Measurements from ENCODE around the gene ARL17B.
"Not testable (repeated sequence)": the region's sequence is repeated elsewhere in the genome, so short reads cannot be mapped to it uniquely, and the experiment has no call there.

Gene ARL17B

GRCh38 chr17:46361755-46362154 is at the start of gene ARL17B:
TSS of gene ARL17B (minus strand) at chr17:46361766. CDS start at chr17:46358397, 3,369 bp downstream.
- DNase-seq = not testable (repeated sequence)

DNA sequence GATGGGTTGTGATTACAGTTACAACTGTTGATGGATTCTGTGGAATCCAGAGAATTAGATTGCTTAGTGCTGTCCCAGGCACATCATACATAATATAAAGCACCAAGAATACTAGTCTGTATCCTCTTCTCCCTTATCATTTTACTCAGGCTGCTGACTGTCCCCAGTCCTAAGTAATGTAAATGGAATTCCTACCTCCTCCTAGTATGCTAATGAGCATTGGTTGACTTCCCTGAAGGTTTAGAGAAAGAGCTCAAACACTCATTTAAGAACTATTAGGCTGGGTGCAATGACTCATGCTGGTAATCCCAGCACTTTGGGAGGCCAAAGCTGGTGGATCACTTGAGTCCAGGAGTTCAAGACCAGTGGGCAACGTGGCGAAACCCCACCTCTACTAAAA is 48.3 kb upstream of the ARL17B start:
- DNase-seq = not testable (repeated sequence)

- not testable (repeated sequence) for DNase-seq
Observed at GRCh38 chr17:46407155-46407554, 45.6 kb upstream of the ARL17B start.

DNA sequence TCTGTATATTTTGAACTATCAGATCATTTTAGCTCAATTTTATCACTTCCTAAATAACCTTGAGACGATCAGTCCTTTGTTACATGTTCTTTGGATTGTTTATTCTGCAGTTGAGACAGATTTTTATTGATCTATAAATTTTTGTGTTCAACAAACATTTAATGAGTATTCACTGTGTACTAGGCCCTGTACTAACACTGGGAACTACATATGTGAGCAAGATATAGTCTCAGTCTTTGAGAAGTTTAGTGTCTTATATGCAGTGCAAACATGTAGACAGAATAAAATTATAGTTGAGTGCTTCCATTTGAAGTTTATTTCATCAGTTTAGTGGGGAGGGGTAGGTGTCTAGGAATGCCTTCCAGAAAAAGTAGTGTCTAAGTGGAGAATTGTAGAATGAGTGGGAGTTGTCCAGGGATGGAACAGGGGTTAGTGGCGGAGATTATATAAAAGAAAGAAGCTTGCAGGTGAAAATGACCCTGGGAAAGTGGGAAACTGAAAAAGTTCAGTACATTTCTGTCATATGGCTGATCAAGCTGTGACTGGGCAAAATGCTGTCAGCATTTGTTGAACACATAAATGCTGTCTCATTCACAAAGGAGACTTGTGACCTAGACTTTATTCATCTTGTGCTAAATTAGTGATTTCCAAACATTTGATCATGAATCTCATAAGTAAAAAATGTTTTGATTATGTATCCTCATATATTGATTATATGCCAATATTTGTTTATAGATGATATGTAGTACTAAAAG is 39.6 kb upstream of the ARL17B start:
- DNase-seq = not testable (repeated sequence)

- not testable (repeated sequence) for DNase-seq
Observed at GRCh38 chr17:46400543-46400942, 39.0 kb upstream of the ARL17B start.

DNA sequence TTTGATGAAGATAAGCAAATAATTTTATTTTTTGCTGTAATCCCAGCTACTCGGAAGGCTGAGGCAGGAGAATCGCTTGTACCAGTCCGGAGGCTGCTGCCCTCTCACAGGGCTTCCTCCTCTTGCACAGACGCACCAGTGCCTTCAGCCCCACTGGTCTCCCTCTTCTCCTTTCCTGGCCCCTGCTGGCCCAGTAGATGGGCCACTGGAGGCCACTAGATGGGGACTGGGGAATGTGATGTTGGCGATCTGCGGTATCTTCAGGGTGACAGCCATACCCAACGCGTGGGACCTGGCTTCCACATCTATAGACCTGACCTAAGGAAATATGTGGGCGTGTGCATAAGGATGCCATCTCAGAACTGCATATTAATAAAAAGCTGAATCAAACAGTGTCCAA is 38.4 kb upstream of the ARL17B start:
- not testable (repeated sequence) for DNase-seq

GRCh38 chr17:46396292-46396691 is 34.7 kb upstream of the ARL17B start:
- not testable (repeated sequence) for DNase-seq

GRCh38 chr17:46393702-46394101 is 32.1 kb upstream of the ARL17B start:
- DNase-seq = not testable (repeated sequence)

- not testable (repeated sequence) for DNase-seq
Observed at GRCh38 chr17:46385491-46385890, 23.9 kb upstream of the ARL17B start.

DNA sequence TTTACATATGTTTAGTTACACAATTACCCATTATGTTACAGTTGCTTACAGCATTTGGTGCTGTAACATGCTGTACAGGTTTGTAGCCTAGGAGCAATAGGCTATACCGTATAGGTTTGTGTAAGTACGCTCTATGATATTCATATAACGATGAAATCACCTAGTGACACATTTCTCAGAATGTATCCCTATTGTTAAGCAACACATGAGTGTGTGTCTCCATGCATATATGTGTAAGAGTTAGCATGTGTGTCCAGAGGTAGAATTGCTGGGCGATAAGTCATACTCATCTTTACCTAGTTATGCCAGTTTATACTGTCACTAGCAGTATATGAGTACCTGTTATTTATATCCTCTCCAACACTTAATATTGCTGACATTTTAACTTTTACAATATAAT is 21.6 kb upstream of the ARL17B start:
- not testable (repeated sequence) for DNase-seq

GRCh38 chr17:46373418-46373817 is 11.9 kb upstream of the ARL17B start:
- not testable (repeated sequence) for DNase-seq

GRCh38 chr17:46372236-46373229 is 11.0 kb upstream of the ARL17B start:
- not testable (repeated sequence) for DNase-seq

DNA sequence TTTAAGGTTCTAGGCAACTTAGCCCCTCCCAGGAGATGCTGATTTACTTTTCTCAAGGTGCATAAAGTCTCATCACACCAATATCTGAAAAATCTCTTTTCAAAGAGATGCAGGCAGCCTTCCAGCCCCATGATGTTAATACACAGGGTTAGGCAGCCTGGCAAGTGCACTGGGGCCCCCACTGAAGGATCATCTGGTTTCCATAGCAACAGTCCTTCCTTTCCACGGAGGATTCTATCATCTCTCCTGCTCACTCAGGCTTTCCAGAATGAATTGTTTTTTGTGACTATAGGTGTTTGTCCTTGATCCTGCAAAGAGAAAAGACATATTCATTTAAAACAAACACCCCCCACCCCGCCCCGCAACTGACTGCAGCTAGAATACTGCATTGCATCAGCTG is 6.0 kb upstream of the ARL17B start:
- DNase-seq = not testable (repeated sequence)

- DNase-seq = not testable (repeated sequence)
Observed at GRCh38 chr17:46361145-46361735, 326 bp downstream of the ARL17B start.

DNA sequence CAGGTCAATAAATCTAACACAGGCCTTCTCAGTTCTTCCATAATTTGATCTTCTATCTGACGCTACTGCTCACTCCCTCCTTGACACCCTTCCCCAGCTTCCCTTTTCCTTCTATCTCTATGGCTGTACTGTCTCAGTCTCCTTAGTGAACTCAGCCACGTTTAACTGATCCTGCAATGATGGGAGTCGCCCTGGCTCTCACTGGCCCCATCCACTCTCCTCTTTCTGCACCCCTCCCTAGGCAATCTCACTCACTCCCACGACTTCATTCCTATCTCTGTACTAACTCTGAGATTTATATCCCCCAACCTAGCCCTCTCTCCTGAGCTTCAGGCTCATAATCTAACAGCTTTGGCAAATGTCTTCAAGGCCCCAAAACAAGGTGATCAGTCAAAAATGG is 7.7 kb downstream of the ARL17B start:
- not testable (repeated sequence) for DNase-seq

DNA sequence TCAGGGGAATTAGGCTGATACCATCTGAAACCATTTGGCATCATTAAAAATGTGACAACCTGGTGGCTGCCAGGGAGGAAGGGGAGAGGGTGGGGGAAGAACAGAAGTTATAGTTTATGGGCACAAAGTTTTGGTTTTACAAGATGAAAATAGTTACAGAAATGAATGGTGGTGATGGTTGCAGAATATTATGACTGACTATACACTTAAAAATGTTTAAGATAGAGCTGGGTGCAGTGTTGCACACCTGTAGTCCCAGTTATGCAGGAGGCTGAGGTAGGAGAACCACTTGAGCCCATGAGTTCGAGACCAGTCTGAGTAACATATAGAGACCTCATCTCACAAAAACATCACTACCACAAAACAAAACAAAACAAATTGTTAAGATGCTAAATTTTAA is 12.5 kb downstream of the ARL17B start:
- DNase-seq = not testable (repeated sequence)

GRCh38 chr17:46348345-46348744 is 13.2 kb downstream of the ARL17B start:
- DNase-seq = not testable (repeated sequence)

- DNase-seq = not testable (repeated sequence)
Observed at GRCh38 chr17:46342131-46342530, 19.4 kb downstream of the ARL17B start.

DNA sequence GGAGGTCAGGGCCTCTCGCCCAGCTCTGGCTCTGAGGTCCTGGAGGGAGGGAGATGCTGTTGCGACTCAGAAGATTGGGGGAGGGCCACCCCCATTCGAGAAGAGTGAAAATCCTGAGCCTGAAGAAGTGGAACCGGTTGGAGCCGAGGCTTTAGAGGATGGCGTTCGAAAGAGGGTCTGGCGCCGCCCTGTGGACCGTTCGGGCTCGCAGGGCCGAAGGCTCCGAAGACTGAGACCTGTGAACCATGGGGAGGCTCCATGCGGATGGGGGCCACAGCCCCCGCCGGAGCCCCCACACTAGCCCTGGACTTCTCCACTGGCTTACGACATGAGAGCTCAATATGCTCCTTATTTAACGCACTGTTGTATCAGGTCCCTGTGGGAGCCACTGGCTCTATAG is 20.3 kb downstream of the ARL17B start:
- not testable (repeated sequence) for DNase-seq

DNA sequence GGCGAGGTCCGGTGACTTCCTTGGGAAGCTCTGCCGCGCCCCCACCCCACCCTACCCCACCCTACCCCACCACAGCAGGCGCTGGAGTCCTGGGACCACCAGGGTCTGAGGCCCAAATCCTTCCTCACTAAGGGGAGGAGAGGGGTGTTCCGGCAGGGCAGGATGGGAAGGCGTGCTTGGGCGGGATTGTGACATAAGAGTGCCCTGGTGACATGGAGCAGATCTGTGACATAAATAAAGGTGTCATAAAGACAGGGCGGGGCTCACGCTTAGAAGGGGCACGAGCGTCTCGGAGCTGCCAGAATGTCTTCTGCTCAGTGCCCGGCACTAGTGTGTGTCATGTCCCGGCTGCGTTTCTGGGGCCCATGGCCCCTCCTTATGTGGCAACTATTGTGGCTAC is 66.7 kb downstream of the ARL17B start, which contains the start of gene LRRC37A:
Gene LRRC37A, plus strand, starts transcription at position 301 of the 400 bp plus-strand sequence. Its CDS starts 3 bp downstream, at position 304.
- DNase-seq = not testable (repeated sequence)

- DNase-seq = not testable (repeated sequence)
Observed at GRCh38 chr17:46291618-46292017, 69.9 kb downstream of the ARL17B start.

- DNase-seq = not testable (repeated sequence)
Observed at GRCh38 chr17:46290906-46291546, 70.5 kb downstream of the ARL17B start.
